ENCODE measurements around the gene ANGEL1.

Gene ANGEL1

DNA sequence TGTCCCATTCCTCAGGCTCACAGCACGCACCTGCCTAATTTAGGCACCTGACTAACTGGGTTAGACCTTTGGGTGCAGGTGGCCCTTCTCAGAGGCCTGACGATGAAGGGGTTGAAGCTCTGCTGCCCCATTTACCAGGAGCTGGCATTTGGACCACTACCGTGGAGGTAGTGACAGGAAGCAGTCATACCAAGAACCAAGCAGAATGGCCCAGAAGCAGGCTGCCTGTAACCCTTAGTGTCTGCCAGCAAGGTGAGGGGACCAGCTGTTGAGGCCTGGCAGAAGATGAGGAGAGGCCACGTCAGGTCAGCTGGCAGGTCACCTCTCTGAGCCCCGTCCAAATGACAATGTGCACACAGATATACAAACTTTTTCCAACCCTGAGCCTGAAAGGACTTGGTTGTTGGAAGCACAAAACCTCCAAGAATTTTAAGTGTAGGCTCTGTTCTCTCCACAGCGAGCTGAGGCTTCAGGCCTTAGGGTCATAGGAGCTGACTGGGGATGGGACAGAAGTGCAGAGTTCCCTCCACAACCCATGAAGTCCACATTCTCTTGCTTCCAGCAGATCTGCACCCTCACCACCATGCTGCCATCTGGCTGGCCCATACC, 28.3 kb downstream of the ANGEL1 start:
- no peak overlapping the region for H3K9ac ChIP-seq (ENCODE audit: low read depth, low read length)
- no peak overlapping the region for H3K4me2 ChIP-seq (ENCODE audit: insufficient read depth, low read length)
- H3K36me3 ChIP-seq (ENCODE audit: insufficient read depth, low read length), result peaks cover 73% of the 10 kb centered on the region
- H3K79me2 ChIP-seq (ENCODE audit: insufficient read depth, low read length), result no peaks in the 10 kb centered on the region
- TF ChIP-seq CTCF (IDR thresholded peaks at IDR 0.05; ENCODE audit: borderline replicate concordance, extremely low read depth, low read length, poor library complexity, severe bottlenecking), result no peak
- TF ChIP-seq EZH2 (IDR thresholded peaks at IDR 0.05; ENCODE audit: borderline replicate concordance, low read depth, low read length, severe bottlenecking), result no peak
- H4K20me1 ChIP-seq (ENCODE audit: insufficient read depth, low read length), result peaks cover 8% of the 10 kb centered on the region
- H3K27ac ChIP-seq (ENCODE audit: low read length), result no peak overlapping the region
- no peak for DNase-seq
- H3K4me1 ChIP-seq (ENCODE audit: insufficient read depth, low read length), result no peaks in the 10 kb centered on the region
- no peaks in the 10 kb centered on the region for H3K27me3 ChIP-seq (ENCODE audit: insufficient read depth, low read length, poor library complexity)
- ATAC-seq (ENCODE audit: insufficient read depth, low read depth), result no peak
- no peaks in the 10 kb centered on the region for H3K9me3 ChIP-seq (ENCODE audit: insufficient read depth, low read length, severe bottlenecking)
- no peak overlapping the region for H3K4me3 ChIP-seq (ENCODE audit: low read depth in 1 of 2, low read length in 2 of 2)
- H2AFZ ChIP-seq (ENCODE audit: low read depth, low read length), result no peak overlapping the region

DNA sequence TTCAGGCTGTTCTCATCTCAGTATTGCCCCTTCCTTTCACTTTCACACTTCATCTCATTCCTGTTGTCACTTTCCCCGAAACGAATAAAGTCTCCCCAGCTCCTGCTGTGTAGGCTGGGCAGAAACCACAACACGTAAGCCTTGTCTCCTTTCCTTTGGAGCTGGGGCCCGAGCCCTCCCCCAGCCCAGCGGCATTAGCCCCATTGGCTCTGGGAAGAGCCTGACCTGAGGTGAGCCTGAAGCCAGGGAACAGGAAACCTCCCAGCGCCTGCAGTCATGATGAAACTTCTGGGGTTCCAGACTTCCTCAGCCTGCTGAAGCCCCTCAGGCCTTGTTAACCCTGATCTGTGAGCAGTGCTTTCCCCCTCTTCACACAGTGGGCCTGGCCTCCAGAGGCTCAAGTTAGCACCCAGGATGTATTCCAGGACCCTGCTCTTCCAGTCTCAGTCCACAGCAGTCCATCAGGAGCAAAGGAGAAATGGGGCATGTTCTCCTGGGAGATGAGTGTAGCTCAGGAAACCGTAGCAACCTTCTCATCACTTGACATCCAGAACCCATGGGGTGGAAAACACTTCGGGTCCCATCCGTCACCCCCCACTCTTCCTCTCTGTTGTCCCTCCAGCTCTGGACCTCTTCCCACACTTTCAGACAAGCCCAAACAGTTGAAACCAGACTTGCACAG, 29.7 kb downstream of the ANGEL1 start:
- no peak for TF ChIP-seq CTCF (IDR thresholded peaks at IDR 0.05; ENCODE audit: borderline replicate concordance, extremely low read depth, low read length, poor library complexity, severe bottlenecking)
- no peak for TF ChIP-seq EZH2 (IDR thresholded peaks at IDR 0.05; ENCODE audit: borderline replicate concordance, low read depth, low read length, severe bottlenecking)
- H4K20me1 ChIP-seq (ENCODE audit: insufficient read depth, low read length), result peaks cover 8% of the 10 kb centered on the region
- H2AFZ ChIP-seq (ENCODE audit: low read depth, low read length), result no peak overlapping the region
- DNase-seq (no peak), ATAC-seq (ENCODE audit: insufficient read depth, low read depth) (no peak)
- no peaks in the 10 kb centered on the region for H3K27me3 ChIP-seq (ENCODE audit: insufficient read depth, low read length, poor library complexity)
- no peaks in the 10 kb centered on the region for H3K4me1 ChIP-seq (ENCODE audit: insufficient read depth, low read length)
- H3K27ac ChIP-seq (ENCODE audit: low read length), result no peak overlapping the region
- no peaks in the 10 kb centered on the region for H3K9me3 ChIP-seq (ENCODE audit: insufficient read depth, low read length, severe bottlenecking)
- H3K9ac ChIP-seq (ENCODE audit: low read depth, low read length), result no peak overlapping the region
- H3K79me2 ChIP-seq (ENCODE audit: insufficient read depth, low read length), result no peaks in the 10 kb centered on the region
- H3K36me3 ChIP-seq (ENCODE audit: insufficient read depth, low read length), result peaks cover 60% of the 10 kb centered on the region
- no peak overlapping the region for H3K4me3 ChIP-seq (ENCODE audit: low read depth in 1 of 2, low read length in 2 of 2)
- no peak overlapping the region for H3K4me2 ChIP-seq (ENCODE audit: insufficient read depth, low read length)

- Histone ChIP-seq H3K4me2 (ENCODE audit: insufficient read depth, low read length) (no peak overlapping the region), H3K27ac (ENCODE audit: low read length) (0 out of 2 replicates have a peak overlapping the region, but pooled peaks have one; percentile 25), H4K20me1 (ENCODE audit: insufficient read depth, low read length) (peaks cover 8% of the 10 kb centered on the region), H3K4me1 (ENCODE audit: insufficient read depth, low read length) (no peaks in the 10 kb centered on the region), H2AFZ (ENCODE audit: low read depth, low read length) (no peak overlapping the region), H3K9ac (ENCODE audit: low read depth, low read length) (no peak overlapping the region), H3K36me3 (ENCODE audit: insufficient read depth, low read length) (peaks cover 53% of the 10 kb centered on the region), H3K79me2 (ENCODE audit: insufficient read depth, low read length) (no peaks in the 10 kb centered on the region), H3K9me3 (ENCODE audit: insufficient read depth, low read length, severe bottlenecking) (no peaks in the 10 kb centered on the region), H3K4me3 (ENCODE audit: low read depth in 1 of 2, low read length in 2 of 2) (no peak overlapping the region), H3K27me3 (ENCODE audit: insufficient read depth, low read length, poor library complexity) (no peaks in the 10 kb centered on the region)
- ATAC-seq (ENCODE audit: insufficient read depth, low read depth), result no peak
- TF ChIP-seq EZH2 (IDR thresholded peaks at IDR 0.05; ENCODE audit: borderline replicate concordance, low read depth, low read length, severe bottlenecking) (no peak), CTCF (IDR thresholded peaks at IDR 0.05; ENCODE audit: borderline replicate concordance, extremely low read depth, low read length, poor library complexity, severe bottlenecking) (no peak)
- DNase-seq, result no peak
Measured at GRCh38 chr14:76782115-76782884, 30.4 kb downstream of the ANGEL1 start.

All from DND-41 (cell line).